Epithelial cell of esophagus (primary cell): ENCODE data around the gene RAB40AL.
A peak's percentile ranks its signal among the peaks of the same experiment; 100 is the strongest.

Experiments used
- DNase-seq: peaks from one replicate; pipeline ENCODE4 v3.0.0; 2010; ENCODE audit warnings: low read depth
- H3K4me3 ChIP-seq: 2 replicates; pipeline ENCODE4 v1.5.1; 2011; ENCODE audit warnings: mild to moderate bottlenecking, low read length, control low read depth
- TF ChIP-seq, protein P1 (sequence below): IDR thresholded peaks from 2 replicates; pipeline ENCODE4 v1.5.1; 2011; ENCODE audit warnings: low read depth, mild to moderate bottlenecking, low read length, control low read depth, inconsistent platforms; ENCODE audit not compliant: insufficient read depth; ENCODE audit errors: missing control alignments

The RAB40AL gene

DNA sequence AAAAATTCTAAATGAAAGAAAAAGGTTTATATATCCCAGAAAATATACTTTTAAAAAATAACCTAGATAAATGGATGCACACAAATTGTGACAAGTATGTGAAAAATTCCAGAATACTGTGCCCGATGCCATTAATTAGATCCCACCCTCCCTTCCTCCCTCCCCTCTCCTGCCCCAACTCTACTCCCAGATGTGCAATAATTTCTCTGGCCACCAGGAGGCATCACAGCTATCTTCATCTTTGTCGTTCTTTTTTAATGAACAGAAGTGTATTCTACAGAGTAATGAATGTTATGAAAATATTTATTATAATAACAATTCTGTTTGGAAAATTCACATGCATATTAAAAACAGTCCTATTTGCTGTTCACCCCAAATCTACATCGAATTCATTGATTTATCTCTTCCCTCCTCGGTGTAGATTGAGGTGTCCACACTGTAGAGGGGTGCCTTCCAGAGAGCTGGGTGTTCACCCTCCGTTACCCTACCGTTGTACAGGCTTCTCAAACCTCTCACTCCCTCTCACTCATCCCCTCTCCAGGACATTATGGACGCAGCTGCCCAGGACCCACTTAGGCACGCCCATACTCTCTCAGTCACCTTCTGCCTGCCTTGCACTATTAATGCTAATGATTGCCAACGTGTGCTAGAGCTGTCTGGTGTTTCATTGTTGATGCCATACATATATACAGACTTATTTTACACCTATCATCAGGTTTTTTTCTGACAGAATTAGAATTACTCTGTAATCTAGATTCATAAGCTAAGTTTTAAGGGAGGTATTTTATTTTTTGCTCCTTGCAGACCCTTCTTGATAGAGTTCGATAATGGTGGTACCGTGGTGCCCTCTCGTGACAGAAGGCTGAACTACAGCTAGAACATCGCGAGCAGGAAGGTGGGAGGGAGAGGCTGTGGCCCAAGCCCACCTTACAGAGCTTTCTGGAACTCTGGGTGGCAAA is 14.1 kb downstream of the RAB40AL start:
- TF ChIP-seq, protein P1, sequence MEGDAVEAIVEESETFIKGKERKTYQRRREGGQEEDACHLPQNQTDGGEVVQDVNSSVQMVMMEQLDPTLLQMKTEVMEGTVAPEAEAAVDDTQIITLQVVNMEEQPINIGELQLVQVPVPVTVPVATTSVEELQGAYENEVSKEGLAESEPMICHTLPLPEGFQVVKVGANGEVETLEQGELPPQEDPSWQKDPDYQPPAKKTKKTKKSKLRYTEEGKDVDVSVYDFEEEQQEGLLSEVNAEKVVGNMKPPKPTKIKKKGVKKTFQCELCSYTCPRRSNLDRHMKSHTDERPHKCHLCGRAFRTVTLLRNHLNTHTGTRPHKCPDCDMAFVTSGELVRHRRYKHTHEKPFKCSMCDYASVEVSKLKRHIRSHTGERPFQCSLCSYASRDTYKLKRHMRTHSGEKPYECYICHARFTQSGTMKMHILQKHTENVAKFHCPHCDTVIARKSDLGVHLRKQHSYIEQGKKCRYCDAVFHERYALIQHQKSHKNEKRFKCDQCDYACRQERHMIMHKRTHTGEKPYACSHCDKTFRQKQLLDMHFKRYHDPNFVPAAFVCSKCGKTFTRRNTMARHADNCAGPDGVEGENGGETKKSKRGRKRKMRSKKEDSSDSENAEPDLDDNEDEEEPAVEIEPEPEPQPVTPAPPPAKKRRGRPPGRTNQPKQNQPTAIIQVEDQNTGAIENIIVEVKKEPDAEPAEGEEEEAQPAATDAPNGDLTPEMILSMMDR: peak; percentile 60
- H3K4me3 ChIP-seq: no peak overlapping the region
- DNase-seq: peak; percentile 40

DNA sequence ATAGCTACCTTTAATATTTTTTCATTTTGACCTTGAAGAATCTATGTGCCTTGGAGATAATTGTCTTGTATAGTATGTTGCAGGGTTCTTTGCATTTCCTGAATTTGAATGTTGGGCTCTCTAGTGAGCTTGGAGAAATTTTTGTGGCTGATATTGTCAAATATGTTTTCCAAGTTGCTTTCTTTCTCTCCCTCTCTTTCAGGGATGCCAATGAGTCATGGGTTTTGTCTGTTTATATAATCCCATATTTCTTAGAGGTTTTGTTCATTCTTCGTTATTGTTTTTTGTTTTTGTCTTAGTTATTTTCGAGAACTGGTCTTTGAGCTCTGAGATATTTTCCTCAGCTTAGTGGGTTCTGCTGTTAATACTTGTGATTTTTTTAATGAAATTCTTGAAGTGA is 20.7 kb downstream of the RAB40AL start:
- TF ChIP-seq, protein P1: no peak

DNA sequence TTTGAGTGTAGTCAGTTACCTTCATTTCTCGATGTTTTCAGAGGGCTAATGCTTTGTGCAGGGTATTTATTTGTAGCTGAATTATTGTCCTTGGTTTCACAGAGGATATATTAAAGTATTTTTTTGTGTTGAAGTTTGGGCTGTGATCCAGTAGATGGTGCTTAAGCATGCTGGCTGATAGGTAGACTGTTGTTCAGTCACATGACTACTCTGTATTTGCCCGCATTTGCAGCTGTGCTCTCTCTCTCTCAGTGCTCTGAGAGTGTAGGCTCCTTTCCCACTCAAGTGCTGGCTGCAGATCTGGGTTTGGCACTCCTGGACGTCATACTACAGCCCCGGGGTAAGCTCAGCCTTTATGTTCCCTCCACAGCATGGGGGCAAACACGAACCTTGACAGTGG is 21.7 kb downstream of the RAB40AL start:
- no peak for DNase-seq
- no peak overlapping the region for H3K4me3 ChIP-seq
- TF ChIP-seq, protein P1: no peak

More for the DNA sequence above, 20.7 kb downstream of the RAB40AL start:
- no peak overlapping the region for H3K4me3 ChIP-seq
- DNase-seq: no peak

DNA sequence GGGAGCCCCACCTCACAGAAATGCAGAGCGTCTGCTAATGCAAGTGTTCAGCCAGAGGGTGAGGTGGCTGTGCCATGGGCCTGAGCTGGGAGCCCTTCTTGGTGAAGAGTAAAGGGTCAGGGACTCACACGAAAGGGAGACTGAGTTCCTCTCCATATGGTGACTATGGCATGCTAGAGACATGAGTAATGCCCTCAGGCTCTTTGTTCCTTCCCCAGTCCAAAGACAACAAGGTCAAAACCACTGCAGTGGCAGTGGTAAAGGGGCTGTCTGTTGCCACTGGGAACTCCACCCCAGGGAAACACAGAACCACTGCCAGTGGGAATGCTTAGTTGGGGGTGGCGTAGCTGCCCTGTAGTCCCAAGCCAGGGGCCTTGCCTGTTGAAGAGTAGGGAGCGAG is 22.4 kb downstream of the RAB40AL start:
- H3K4me3 ChIP-seq: no peak overlapping the region
- peak; percentile 44 for DNase-seq
- TF ChIP-seq, protein P1: no peak

DNA sequence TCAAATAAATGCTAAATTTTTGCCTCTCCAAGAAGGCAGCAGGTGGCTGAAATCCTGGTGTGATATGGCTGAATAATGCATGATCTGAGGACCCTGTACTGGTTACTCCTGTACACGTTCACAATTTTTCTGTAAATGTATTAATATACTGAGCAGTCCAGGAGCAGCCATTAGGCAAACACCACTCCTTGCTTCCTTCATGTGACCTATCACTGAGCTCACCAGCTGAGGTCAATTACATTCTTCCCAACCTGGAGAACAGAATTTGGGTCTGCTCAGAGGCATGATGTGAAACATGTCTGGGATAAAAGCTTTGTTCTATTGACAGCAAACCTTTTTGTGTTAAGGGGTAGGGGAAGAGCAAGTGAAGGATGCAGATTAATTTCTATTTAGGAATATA is 26.9 kb downstream of the RAB40AL start:
- no peak for DNase-seq
- TF ChIP-seq, protein P1: no peak
- H3K4me3 ChIP-seq: no peak overlapping the region

DNA sequence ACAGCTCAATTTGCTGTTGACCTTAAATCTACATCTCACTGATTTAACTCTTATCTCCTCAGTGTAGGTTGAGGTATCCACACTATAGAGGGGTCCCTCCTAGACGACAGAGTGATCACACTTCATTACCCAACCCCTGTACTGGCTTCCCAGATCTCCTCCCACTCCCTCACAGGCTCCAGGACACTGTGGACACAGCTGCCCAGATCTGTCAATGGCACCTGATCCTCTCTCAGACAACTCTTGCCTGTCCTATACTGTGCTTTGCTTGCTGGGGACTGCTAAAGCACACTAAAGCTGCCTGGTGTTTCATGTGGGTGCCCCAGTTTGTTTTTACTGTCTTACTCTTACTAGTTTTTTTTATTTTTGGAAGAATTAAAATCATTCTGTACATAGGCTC is 27.9 kb downstream of the RAB40AL start:
- no peak for DNase-seq
- no peak overlapping the region for H3K4me3 ChIP-seq
- TF ChIP-seq, protein P1: no peak

DNA sequence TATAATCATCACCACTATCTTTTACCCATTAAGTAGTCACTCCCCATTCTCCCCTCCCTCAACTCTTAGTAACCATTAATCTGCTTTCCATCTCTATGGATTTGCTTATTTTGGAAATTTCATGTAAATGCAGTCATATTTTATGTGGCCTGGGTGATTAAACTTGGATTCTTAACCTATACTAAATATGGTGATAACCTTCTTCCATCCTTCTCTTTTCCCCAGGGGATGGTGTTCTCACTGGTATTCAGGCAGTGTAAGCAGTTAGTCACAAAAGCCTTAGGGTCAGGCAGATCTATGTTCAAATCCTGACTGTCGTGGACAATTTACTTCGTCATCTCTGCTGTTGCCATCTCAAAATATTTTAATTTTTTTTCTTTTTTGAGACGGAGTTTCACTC is 29.6 kb downstream of the RAB40AL start:
- DNase-seq: no peak
- TF ChIP-seq, protein P1: no peak
- H3K4me3 ChIP-seq: no peak overlapping the region
